ENCODE measurements around the gene MAGI1. TPM values are rescaled to one million over a fixed set of nuclear protein-coding genes. Genes with fewer than 3 reads are reported as not detected.
"Not testable (repeated sequence)": the region's sequence is repeated elsewhere in the genome, so short reads cannot be mapped to it uniquely, and the experiment has no call there.

Gene MAGI1
- polyA plus RNA-seq, 1 of the 3 experiments (the other 2 are of a cell fraction), result 10.3 TPM

- WGBS (ENCODE audit: low lambda C conversion rate), result 95% methylated on average over 3 of the region's 3 CpGs
- Histone ChIP-seq H2AFZ (ENCODE audit: low read depth) (no peak overlapping the region), H3K9me2 (no peaks in the 10 kb centered on the region), H3K4me3 (ENCODE audit: low read depth in 2 of 2, low read length in 1 of 2) (no peak overlapping the region), H3K27me3 (ENCODE audit: insufficient read depth) (no peaks in the 10 kb centered on the region), H3K36me3 (replicated peaks in 1 of 2; ENCODE audit: control insufficient read depth in 1 of 2, insufficient read depth in 2 of 2, low read length in 1 of 2) (no peaks in the 10 kb centered on the region), H3F3A (replicated peaks; ENCODE audit: insufficient read depth) (peaks cover 4% of the 10 kb centered on the region), H3K4me1 (ENCODE audit: control insufficient read depth in 1 of 2, insufficient read depth in 2 of 2, low read depth in 1 of 2, low read length in 1 of 2) (peaks cover 0 to 17% of the 10 kb centered on the region in 2 experiments; a peak in 2 of 4 replicates), H4K20me1 (ENCODE audit: insufficient read depth) (no peaks in the 10 kb centered on the region; the same call in 1 of the 2 replicates), H3K4me2 (no peak overlapping the region), H3K27ac (ENCODE audit: low read depth in 2 of 2, low read length in 1 of 2) (no peak overlapping the region), H3K9me3 (no peaks in the 10 kb centered on the region; the same call in 1 of the 2 replicates), H3K9ac (no peak overlapping the region), H3K79me2 (ENCODE audit: insufficient read depth) (peaks cover 17% of the 10 kb centered on the region)
- DNase-seq, result no peak
- no peak for TF ChIP-seq EP300 (IDR thresholded peaks at IDR 0.05; ENCODE audit: borderline replicate concordance in 1 of 2, low read depth in 1 of 2, low read length in 1 of 2)
- TF ChIP-seq SMC3 (IDR thresholded peaks at IDR 0.05; ENCODE audit: low read depth, low read length), result no peak
- TF ChIP-seq MAX (IDR thresholded peaks at IDR 0.05; ENCODE audit: low read depth), result no peak
- TF ChIP-seq POLR2AphosphoS5 (IDR thresholded peaks at IDR 0.05; ENCODE audit: low read depth, low read length), result no peak
- no peak for TF ChIP-seq USF1 (IDR thresholded peaks at IDR 0.05; ENCODE audit: borderline replicate concordance, low read depth)
- ChIA-PET CTCF (interaction anchor here (1.7 kb wide), 1 partner anchor 29 kb away, joined by 4 read pairs; no protein-coding TSS in a partner anchor), POLR2A (no interaction called here)
These were observed 470.2 kb downstream of the MAGI1 start for GRCh38 chr3:65568497-65568896.

GRCh38 chr3:65565744-65566143, 473.0 kb downstream of the MAGI1 start:
- H3K9ac ChIP-seq, result not testable (repeated sequence)

GRCh38 chr3:65564483-65564882, 474.2 kb downstream of the MAGI1 start:
- no peaks in the 10 kb centered on the region for H3K36me3 ChIP-seq (replicated peaks in 1 of 2; ENCODE audit: control insufficient read depth in 1 of 2, insufficient read depth in 2 of 2, low read length in 1 of 2)
- DNase-seq, result no peak
- H3K4me2 ChIP-seq, result no peak overlapping the region
- H3K9me3 ChIP-seq, result no peaks in the 10 kb centered on the region
- CTCF ChIA-PET, result interaction anchor here (1.2 to 2.0 kb wide), 2 partner anchors 20 to 125 kb away, joined by 3 to 11 read pairs; no protein-coding TSS in a partner anchor
- H3K9me2 ChIP-seq, result no peaks in the 10 kb centered on the region
- peaks cover 10 to 34% of the 10 kb centered on the region in 2 experiments for H3K4me1 ChIP-seq (ENCODE audit: control insufficient read depth in 1 of 2, insufficient read depth in 2 of 2, low read depth in 1 of 2, low read length in 1 of 2)
- peak overlapping the region in 1 of 2 experiments; percentile 92; a peak in 2 of 4 replicates for H3K27ac ChIP-seq (ENCODE audit: low read depth in 2 of 2, low read length in 1 of 2)
- H3F3A ChIP-seq (replicated peaks; ENCODE audit: insufficient read depth), result no peaks in the 10 kb centered on the region
- no peak overlapping the region for H3K9ac ChIP-seq
- H3K79me2 ChIP-seq (ENCODE audit: insufficient read depth), result peaks cover 8% of the 10 kb centered on the region; the same call in 1 of the 2 replicates
- H4K20me1 ChIP-seq (ENCODE audit: insufficient read depth), result no peaks in the 10 kb centered on the region; the same call in 1 of the 2 replicates
- no peak overlapping the region for H3K4me3 ChIP-seq (ENCODE audit: low read depth in 2 of 2, low read length in 1 of 2)
- POLR2A ChIA-PET, result interaction anchor here (0.9 to 2.1 kb wide), 3 partner anchors 16 to 33 kb away, joined by 3 to 8 read pairs (median 6); no protein-coding TSS in a partner anchor
- H3K27me3 ChIP-seq (ENCODE audit: insufficient read depth), result no peaks in the 10 kb centered on the region
- H2AFZ ChIP-seq (ENCODE audit: low read depth), result no peak overlapping the region
- TF ChIP-seq IRF3 (IDR thresholded peaks at IDR 0.05; ENCODE audit: low read depth, low read length) (no peak), NFIC (IDR thresholded peaks at IDR 0.05; ENCODE audit: borderline replicate concordance) (no peak)
- 91% methylated on average over 3 of the region's 3 CpGs for WGBS (ENCODE audit: low lambda C conversion rate)

More at GRCh38 chr3:65565744-65566143, 473.0 kb downstream of the MAGI1 start:
- DNase-seq; H3K36me3 ChIP-seq (replicated peaks in 1 of 2; ENCODE audit: control insufficient read depth in 1 of 2, insufficient read depth in 2 of 2, low read length in 1 of 2); POLR2A ChIA-PET; H3K27me3 ChIP-seq (ENCODE audit: insufficient read depth); H3K4me3 ChIP-seq (ENCODE audit: low read depth in 2 of 2, low read length in 1 of 2); H3K4me2 ChIP-seq; H3K27ac ChIP-seq (ENCODE audit: low read depth in 2 of 2, low read length in 1 of 2); H3K9me3 ChIP-seq; H2AFZ ChIP-seq (ENCODE audit: low read depth); H3K9me2 ChIP-seq; H3F3A ChIP-seq (replicated peaks; ENCODE audit: insufficient read depth); H4K20me1 ChIP-seq (ENCODE audit: insufficient read depth): not testable (repeated sequence)
- CTCF ChIA-PET, result interaction anchor here (2.3 kb wide), 1 partner anchor 29 kb away, joined by 4 read pairs; no protein-coding TSS in a partner anchor
- Histone ChIP-seq H3K4me1 (ENCODE audit: control insufficient read depth in 1 of 2, insufficient read depth in 2 of 2, low read depth in 1 of 2, low read length in 1 of 2) (peaks cover 5 to 28% of the 10 kb centered on the region in 2 experiments; a peak in 3 of 4 replicates), H3K79me2 (ENCODE audit: insufficient read depth) (peaks cover 11% of the 10 kb centered on the region; the same call in 1 of the 2 replicates)
- WGBS (ENCODE audit: low lambda C conversion rate), result 97% methylated on average over 11 of the region's 11 CpGs

Measured in SK-N-SH (cell line).